Panc1 (cell line): ENCODE measurements around the gene STK10. TPM values are rescaled to one million over a fixed set of nuclear protein-coding genes. Genes with fewer than 3 reads are reported as not detected.
A peak's percentile ranks its signal among the peaks of the same experiment; 100 is the strongest.

Source experiments
- ATAC-seq: fragments of 200-7000 bp; cut with Tn5 transposase; 2 replicates; pipeline ENCODE4 v1.9.1; 2020; ENCODE audit warnings: mild to moderate bottlenecking, moderate library complexity
- BruUV-seq: library from RNA; stranded (reverse); fragments of 400-500 nt; replicated peaks from 2 replicates; lab custom pipeline; 2021; lab: Mats Ljungman, UMichigan
- CTCF ChIA-PET: fragments of 300-600 bp; sonication (Branson Sonifier 250); formaldehyde crosslinking; loops from one replicate; lab custom pipeline; 2022; ENCODE audit warnings: antibody characterized with exemption; lab: Charles Lee
- POLR2A ChIA-PET: fragments of 300-600 bp; sonication (Branson Sonifier 250); formaldehyde crosslinking; loops from one replicate; lab custom pipeline; 2022; ENCODE audit warnings: antibody characterized with exemption; lab: Charles Lee
- DNase-seq: peaks from one replicate; pipeline ENCODE4 v3.0.0-alpha.2; 2010; ENCODE audit warnings: low read depth, low spot score
- H3K27ac ChIP-seq: 2 replicates; pipeline ENCODE4 v1.5.1; 2011; ENCODE audit warnings: mild to moderate bottlenecking, low read length, inconsistent platforms
- H3K27me3 ChIP-seq: fragments of 200-500 bp; sonication (Bioruptor generic); 2 replicates; pipeline ENCODE4 v1.6.0; 2014; ENCODE audit warnings: low read length, inconsistent platforms; ENCODE audit not compliant: control insufficient read depth, insufficient read depth
- H3K36me3 ChIP-seq: fragments of 200-500 bp; sonication (Bioruptor generic); 2 replicates; pipeline ENCODE4 v1.5.1; 2014; ENCODE audit warnings: inconsistent platforms, mild to moderate bottlenecking, low read length, moderate library complexity; ENCODE audit not compliant: control insufficient read depth, insufficient read depth
- H3K4me1 ChIP-seq: 2 replicates; pipeline ENCODE4 v1.5.1; 2011; ENCODE audit warnings: inconsistent platforms, mild to moderate bottlenecking, low read length, moderate library complexity; ENCODE audit not compliant: control insufficient read depth, insufficient read depth
- H3K4me3 ChIP-seq, 2 experiments: 2 replicates each; pipeline ENCODE4 v1.5.1; 2011 to 2012; ENCODE audit warnings: low read depth in 2 of 2, low read length in 2 of 2, mild to moderate bottlenecking in 2 of 2, inconsistent platforms in 1 of 2, moderate library complexity in 1 of 2
- H3K9me3 ChIP-seq: fragments of 200-500 bp; sonication (Bioruptor generic); 2 replicates; pipeline ENCODE4 v1.5.1; 2014; ENCODE audit warnings: low read depth, mild to moderate bottlenecking, inconsistent platforms, low read length, moderate library complexity; ENCODE audit not compliant: control insufficient read depth, insufficient read depth
- CTCF ChIP-seq: fragments of 450-650 bp; IDR thresholded peaks from 2 replicates; pipeline ENCODE4 v1.5.1; 2017; ENCODE audit warnings: mild to moderate bottlenecking
- POLR2AphosphoS5 ChIP-seq: IDR thresholded peaks from 2 replicates; pipeline ENCODE4 v1.6.1; 2012; ENCODE audit warnings: mild to moderate bottlenecking, low read depth, low read length, moderate library complexity
- REST ChIP-seq, 2 experiments: IDR thresholded peaks; 2 replicates each; pipeline ENCODE4 v1.6.1; 2011 to 2012; ENCODE audit warnings: low read depth in 2 of 2, control low read depth in 1 of 2, low read length in 1 of 2, mild to moderate bottlenecking in 1 of 2, moderate library complexity in 1 of 2; ENCODE audit not compliant: insufficient read depth in 1 of 2
- SIN3A ChIP-seq: IDR thresholded peaks from 2 replicates; pipeline ENCODE4 v1.6.1; 2012; ENCODE audit warnings: low read depth, mild to moderate bottlenecking, low read length, moderate library complexity, borderline replicate concordance; ENCODE audit not compliant: insufficient read depth
- TCF7L2 ChIP-seq: IDR thresholded peaks from 2 replicates; pipeline ENCODE4 v1.6.1; 2011; ENCODE audit warnings: mild to moderate bottlenecking, low read depth, low read length, inconsistent platforms
- in situ Hi-C: cut with HindIII; loops from 2 replicates; pipeline ENCODE4 v1.10.0; 2016; ENCODE audit warnings: low sequenced_read_pairs, low pct_unique_long_range_greater_than_20kb
- intact Hi-C: fragments of 100-400 bp; cut with micrococcal nuclease; formaldehyde crosslinking; loops from one replicate; pipeline ENCODE4 v1.10.0; 2022; ENCODE audit not compliant: unreplicated experiment
- total RNA-seq: library from RNA; stranded (reverse); gene quantifications from one replicate; pipeline ENCODE4 v1.2.1, GENCODE V29; 2021; ENCODE audit not compliant: unreplicated experiment

STK10 gene
- total RNA-seq, 1 experiment from 2014 or later, result 34.9 TPM

DNA sequence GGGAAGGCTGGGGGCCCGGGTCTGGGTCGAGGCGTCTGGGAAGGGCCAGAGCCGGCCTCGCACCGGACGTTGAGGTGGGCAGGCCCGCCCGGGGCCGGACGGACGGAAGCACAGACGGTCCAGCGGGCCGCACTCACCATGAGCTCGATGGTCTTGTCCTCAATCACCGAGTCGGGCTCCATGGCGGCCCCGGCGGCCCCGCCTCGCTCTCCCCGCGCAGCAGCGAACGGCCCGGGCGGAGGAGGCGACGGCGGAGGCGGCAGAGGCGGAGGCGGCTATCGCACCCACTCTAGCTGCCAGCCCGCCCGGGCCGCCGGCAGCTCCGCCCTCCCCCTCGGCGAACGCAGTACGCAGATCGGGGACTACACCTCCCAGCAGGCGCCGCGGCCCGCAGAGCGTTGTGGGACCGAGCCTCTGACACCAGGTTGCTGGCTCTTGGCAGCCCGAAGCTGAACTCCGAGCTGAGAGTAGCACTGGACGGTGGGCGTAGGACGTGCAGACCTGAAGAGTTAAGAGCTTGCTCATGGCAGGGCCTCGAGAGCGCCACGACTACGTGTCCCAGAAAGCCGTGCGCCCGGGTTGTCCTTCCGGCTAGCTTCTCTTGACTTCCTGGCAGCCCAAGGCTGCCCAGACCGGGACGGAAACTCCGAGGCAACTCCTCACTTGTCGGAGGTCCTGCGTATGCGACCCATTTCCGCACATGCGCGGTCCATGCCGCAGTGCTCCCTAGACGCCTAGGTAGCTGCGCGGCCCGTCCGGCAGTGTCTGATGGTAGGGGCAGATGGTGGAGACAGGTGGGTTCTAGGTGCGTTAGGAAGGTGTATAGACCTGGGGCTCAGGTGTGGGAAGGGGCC is 181.5 kb downstream of the STK10 start, which contains the start of gene FBXW11 (continued):
- TF ChIP-seq POLR2AphosphoS5, result peak; percentile 93

GRCh38 chr5:172005708-172006320 is 182.2 kb downstream of the STK10 start:
- H3K4me3 ChIP-seq, result peak overlapping the region; percentile 99 to 100
- POLR2A ChIA-PET, result interaction anchor here (0.5 to 0.7 kb wide), 2 partner anchors 69 to 74 kb away, joined by 6 to 9 read pairs; no protein-coding TSS in a partner anchor
- no peak for DNase-seq
- BruUV-seq, result no TSS peak
- TF ChIP-seq CTCF (no peak), TCF7L2 (no peak), REST (IDR thresholded peaks at IDR 0.05; ENCODE audit: insufficient read depth in 1 of 2, low read depth in 2 of 2, low read length in 1 of 2) (no peak), SIN3A (no peak)
- CTCF ChIA-PET, result interaction anchor here (1.8 to 2.9 kb wide), 2 partner anchors 54 to 94 kb away, joined by 12 to 21 read pairs; no protein-coding TSS in a partner anchor
- 0 out of 2 replicates have a peak, but pooled peaks have one; percentile 4 for ATAC-seq
- H3K4me1 ChIP-seq, result peaks cover 54% of the 10 kb centered on the region
- peak overlapping the region; percentile 99 for H3K27ac ChIP-seq
- in situ Hi-C loops, result no loop called here
- intact Hi-C loops, result loop anchor here (5.0 kb wide), 1 partner anchor 79 kb away; no protein-coding TSS in a partner anchor
- peaks cover 14% of the 10 kb centered on the region for H3K36me3 ChIP-seq
- no peaks in the 10 kb centered on the region for H3K27me3 ChIP-seq
- no peaks in the 10 kb centered on the region for H3K9me3 ChIP-seq

DNA sequence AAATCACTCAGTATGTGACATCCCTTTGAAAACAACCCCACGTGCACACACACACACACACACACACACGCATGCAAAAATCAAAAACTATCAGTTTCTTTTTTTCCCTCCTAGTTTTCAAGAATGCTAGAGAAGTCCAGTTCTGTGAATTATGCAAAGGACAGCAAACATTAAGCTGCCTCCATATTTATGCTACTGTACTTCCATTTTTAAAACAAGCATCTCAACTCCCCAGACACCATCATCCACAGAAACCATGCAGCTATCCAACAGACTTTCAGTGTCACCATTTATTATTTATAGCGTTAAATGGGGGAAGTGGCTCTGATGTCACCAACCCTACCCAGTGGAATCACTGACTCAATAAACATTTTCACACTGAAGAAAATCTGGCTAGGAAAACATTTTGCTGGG is 183.2 kb downstream of the STK10 start:
- CTCF ChIA-PET, result interaction anchor here (0.6 to 2.9 kb wide), 3 partner anchors 13 to 93 kb away, joined by 4 to 12 read pairs (median 10); no protein-coding TSS in a partner anchor
- no peak for TF ChIP-seq CTCF
- 0 out of 2 replicates have a peak, but pooled peaks have one; percentile 28 for TF ChIP-seq SIN3A
- ATAC-seq (no peak), DNase-seq (no peak)
- Histone ChIP-seq H3K27ac (peak overlapping the region; percentile 99), H3K27me3 (no peaks in the 10 kb centered on the region), H3K9me3 (no peaks in the 10 kb centered on the region), H3K4me1 (peaks cover 59% of the 10 kb centered on the region), H3K4me3 (peak overlapping the region; percentile 99 to 100), H3K36me3 (peaks cover 14% of the 10 kb centered on the region)
- intact Hi-C loops (loop anchor here (5.0 kb wide), 2 partner anchors 78 to 93 kb away; no protein-coding TSS in a partner anchor), in situ Hi-C loops (no loop called here)
- POLR2A ChIA-PET, result interaction anchor here (0.5 to 0.9 kb wide), 3 partner anchors 18 to 100 kb away, joined by 6 to 9 read pairs (median 7); no protein-coding TSS in a partner anchor
- BruUV-seq, result no TSS peak
